ENCODE measurements around the gene CASP10.
A peak's percentile ranks its signal among the peaks of the same experiment; 100 is the strongest.
"Not testable (repeated sequence)": the region's sequence is repeated elsewhere in the genome, so short reads cannot be mapped to it uniquely, and the experiment has no call there.

The CASP10 gene

GRCh38 chr2:201174687-201175086 is 8.3 kb upstream of the CASP10 start:
- TF ChIP-seq CTCF (conservative IDR thresholded peaks at IDR 0.05; ENCODE audit: low read depth, low read length) = no peak
- no peak overlapping the region for H3K4me3 ChIP-seq (ENCODE audit: low read depth, low read length)
- no peak for DNase-seq (ENCODE audit: low read depth)

GRCh38 chr2:201176081-201176481 is 6.9 kb upstream of the CASP10 start:
- no peak overlapping the region for H3K4me3 ChIP-seq (ENCODE audit: low read depth, low read length)
- no peak for TF ChIP-seq CTCF (conservative IDR thresholded peaks at IDR 0.05; ENCODE audit: low read depth, low read length)
- DNase-seq (ENCODE audit: low read depth) = no peak

- no peak for DNase-seq (ENCODE audit: low read depth)
- no peak for TF ChIP-seq CTCF (conservative IDR thresholded peaks at IDR 0.05; ENCODE audit: low read depth, low read length)
- H3K4me3 ChIP-seq (ENCODE audit: low read depth, low read length) = no peak overlapping the region
Observed at GRCh38 chr2:201180010-201180409, 2.9 kb upstream of the CASP10 start.

GRCh38 chr2:201183365-201183727 is 405 bp downstream of the CASP10 start:
- no peak for TF ChIP-seq CTCF (conservative IDR thresholded peaks at IDR 0.05; ENCODE audit: low read depth, low read length)
- H3K4me3 ChIP-seq (ENCODE audit: low read depth, low read length) = peak overlapping the region; percentile 61
- no peak for DNase-seq (ENCODE audit: low read depth)

GRCh38 chr2:201183835-201184234 is 894 bp downstream of the CASP10 start:
- peak overlapping the region; percentile 61 for H3K4me3 ChIP-seq (ENCODE audit: low read depth, low read length)
- not testable (repeated sequence) for DNase-seq (ENCODE audit: low read depth)

GRCh38 chr2:201184248-201184647 is 1.3 kb downstream of the CASP10 start:
- DNase-seq (ENCODE audit: low read depth); H3K4me3 ChIP-seq (ENCODE audit: low read depth, low read length): not testable (repeated sequence)

- no peak for TF ChIP-seq CTCF (conservative IDR thresholded peaks at IDR 0.05; ENCODE audit: low read depth, low read length)
- no peak for DNase-seq (ENCODE audit: low read depth)
- no peak overlapping the region for H3K4me3 ChIP-seq (ENCODE audit: low read depth, low read length)
Observed at GRCh38 chr2:201185863-201186262, 2.9 kb downstream of the CASP10 start.

- H3K4me3 ChIP-seq (ENCODE audit: low read depth, low read length) = no peak overlapping the region
- no peak for TF ChIP-seq CTCF (conservative IDR thresholded peaks at IDR 0.05; ENCODE audit: low read depth, low read length)
- no peak for DNase-seq (ENCODE audit: low read depth)
Observed at GRCh38 chr2:201186982-201187381, 4.0 kb downstream of the CASP10 start.

Measured in choroid plexus epithelial cell (primary cell).